Hindlimb muscle (tissue), 1 donor: Measurements from ENCODE around the gene ZNF606. TPM values are rescaled to one million over a fixed set of nuclear protein-coding genes. Genes with fewer than 3 reads are reported as not detected.

Experiments used
- polyA plus RNA-seq: library from polyadenylated mRNA; unstranded; fragments of 120-200 nt; gene quantifications from one replicate; pipeline ENCODE4 v1.2.1, GENCODE V29; 2013; ENCODE audit not compliant: insufficient read length

ZNF606 gene
- polyA plus RNA-seq, 1 donor, result 10.8 TPM

Other genes with a start within 250 kb of the ZNF606 start
- gene ZNF586, start 233.1 kb downstream of the ZNF606 start, polyA plus RNA-seq, result 13.6 TPM
- 7.1 TPM for gene ZNF552, start 187.9 kb downstream of the ZNF606 start, polyA plus RNA-seq
- gene ZNF587B, start 172.5 kb downstream of the ZNF606 start, polyA plus RNA-seq, result 4.2 TPM
- 16.1 TPM for gene ZNF587, start 153.0 kb downstream of the ZNF606 start, polyA plus RNA-seq
- gene ZNF814, start 113.8 kb downstream of the ZNF606 start, polyA plus RNA-seq, result 25.0 TPM
- gene ZNF417, start 86.2 kb downstream of the ZNF606 start, polyA plus RNA-seq, result 14.7 TPM
- gene ZNF418, start 67.4 kb downstream of the ZNF606 start, polyA plus RNA-seq, result 10.2 TPM
- gene ZNF256, start 55.1 kb downstream of the ZNF606 start, polyA plus RNA-seq, result 5.4 TPM
- 0.79 TPM for gene C19orf18, start 28.3 kb downstream of the ZNF606 start, polyA plus RNA-seq
- 1.6 TPM for gene ZSCAN1, start 31.2 kb upstream of the ZNF606 start, polyA plus RNA-seq
- 13.8 TPM for gene ZNF135, start 56.5 kb upstream of the ZNF606 start, polyA plus RNA-seq
- 64.4 TPM for gene ZSCAN18, start 95.4 kb upstream of the ZNF606 start, polyA plus RNA-seq
- 12.1 TPM for gene ZNF329, start 148.0 kb upstream of the ZNF606 start, polyA plus RNA-seq
- gene ZNF274, start 180.2 kb upstream of the ZNF606 start, polyA plus RNA-seq, result 11.5 TPM
- 17.6 TPM for gene ZNF544, start 226.1 kb upstream of the ZNF606 start, polyA plus RNA-seq